8988T (cell line): ENCODE measurements around the gene TMEM30A.

ENCODE experiments used
- DNase-seq: peaks from one replicate; pipeline ENCODE4 v3.0.0; 2011

The TMEM30A gene

DNA sequence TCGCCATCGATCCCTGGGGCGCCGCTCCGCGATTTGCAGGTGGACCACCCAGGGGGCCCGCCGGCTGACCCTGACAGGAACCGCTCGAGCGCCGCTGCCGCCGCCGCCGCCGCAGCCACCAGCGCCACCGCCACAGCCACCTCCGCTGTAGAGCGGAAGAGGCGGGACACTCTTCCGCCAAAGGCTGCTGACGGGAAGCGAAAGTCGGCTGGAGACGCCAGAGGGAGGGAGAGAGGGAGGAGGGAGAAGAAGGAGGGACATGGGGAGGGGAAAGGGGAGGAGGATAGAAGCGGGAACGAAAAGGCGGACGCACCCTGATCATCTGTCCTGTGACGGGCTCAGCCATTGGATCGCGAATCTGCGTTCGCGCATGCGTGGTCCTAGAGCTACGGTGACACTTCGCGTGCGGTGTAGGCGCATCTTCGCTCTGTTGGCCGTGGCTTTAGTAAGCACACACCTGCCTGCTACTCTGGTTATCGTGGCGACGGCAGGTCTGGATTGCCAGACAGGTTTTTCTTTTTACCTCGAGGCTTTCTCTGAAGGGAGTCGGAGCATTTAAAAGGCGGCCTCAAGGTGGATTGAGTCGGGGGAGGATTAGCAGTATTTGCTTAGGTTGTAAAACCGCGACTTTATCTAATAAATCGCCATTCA, at the start of gene TMEM30A:
Gene TMEM30A, minus strand, starts transcription at position 161 of the 651 bp plus-strand sequence. Its CDS starts 154 bp downstream, at position 7.
- DNase-seq = peak; percentile 72

DNA sequence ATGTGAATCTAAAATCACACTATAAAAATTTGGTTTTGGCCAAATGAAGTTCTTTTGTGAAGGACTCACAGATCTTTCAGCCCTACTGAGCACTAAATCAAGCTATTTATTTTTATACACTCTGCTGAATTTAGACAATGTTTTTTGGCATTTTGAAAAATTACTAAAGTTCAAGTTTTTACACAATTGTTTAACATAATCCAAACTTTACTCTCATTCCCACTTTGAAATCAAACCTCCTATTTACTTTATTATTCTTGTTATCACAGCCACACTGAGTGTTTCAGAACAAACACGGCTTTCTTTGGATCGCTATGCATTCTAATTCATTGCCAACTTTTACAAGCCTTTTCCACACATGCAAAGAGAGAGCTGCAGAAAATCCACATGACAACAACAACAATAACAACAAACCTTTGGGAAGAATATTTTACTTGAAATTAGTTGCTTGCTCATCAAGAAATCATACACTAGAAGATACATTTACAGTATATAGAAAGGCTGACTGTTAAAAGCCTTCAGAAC, 49.1 kb upstream of the TMEM30A start:
- no peak for DNase-seq

DNA sequence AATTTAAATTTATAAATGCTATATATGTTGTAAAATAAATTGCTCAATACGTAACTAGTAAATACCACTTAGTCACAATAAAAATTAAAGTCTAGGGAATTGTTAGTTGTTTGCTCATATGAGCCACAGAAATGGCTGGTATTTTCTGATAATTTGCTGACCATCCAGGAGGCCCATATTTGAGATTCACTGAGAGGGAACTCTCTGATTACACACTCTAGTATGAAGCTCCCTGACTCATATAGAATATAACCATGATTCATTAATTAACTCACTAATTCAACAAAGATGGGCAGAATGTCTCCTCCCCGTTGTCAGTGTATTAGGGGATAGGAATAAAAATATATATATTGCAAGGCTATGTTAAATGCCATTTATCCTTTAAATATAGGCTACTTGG, 46.6 kb upstream of the TMEM30A start:
- no peak for DNase-seq

DNA sequence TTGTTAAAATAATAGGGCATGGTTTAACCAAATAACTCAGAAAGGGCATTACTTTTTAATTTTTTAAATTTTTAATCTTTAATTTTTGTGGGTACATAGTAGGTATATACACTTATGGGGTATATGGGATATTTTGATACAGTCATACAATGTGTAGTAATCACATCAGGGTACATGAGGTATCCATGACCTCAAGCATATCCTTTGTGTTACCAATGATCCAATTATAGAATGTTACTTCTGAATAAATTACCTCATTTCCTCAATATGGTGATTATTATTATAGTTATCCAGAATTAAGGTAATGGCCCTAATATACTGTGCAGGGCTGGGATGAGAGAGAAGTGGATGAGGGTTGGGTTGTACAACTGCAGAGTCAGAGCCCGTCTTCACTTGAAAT, 45.1 kb upstream of the TMEM30A start:
- no peak for DNase-seq

DNA sequence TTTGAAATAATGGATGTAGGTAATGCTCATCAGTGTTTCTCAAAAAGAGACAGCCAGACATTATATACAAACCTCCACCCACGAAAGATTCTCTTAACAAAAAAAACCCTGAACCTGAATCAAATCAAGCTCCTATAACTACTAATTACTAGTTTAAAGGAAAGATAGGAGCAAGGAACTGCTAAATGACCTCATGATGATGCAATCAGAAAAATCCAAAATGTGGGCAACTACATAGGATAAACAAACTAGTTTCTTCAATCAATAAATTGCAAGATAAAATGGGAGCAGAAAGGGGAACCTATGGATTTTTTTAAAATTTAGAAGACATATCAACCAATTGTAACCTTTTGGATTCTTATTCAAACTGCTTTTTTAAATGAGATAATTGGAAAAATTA, 43.2 kb upstream of the TMEM30A start:
- DNase-seq = no peak

DNA sequence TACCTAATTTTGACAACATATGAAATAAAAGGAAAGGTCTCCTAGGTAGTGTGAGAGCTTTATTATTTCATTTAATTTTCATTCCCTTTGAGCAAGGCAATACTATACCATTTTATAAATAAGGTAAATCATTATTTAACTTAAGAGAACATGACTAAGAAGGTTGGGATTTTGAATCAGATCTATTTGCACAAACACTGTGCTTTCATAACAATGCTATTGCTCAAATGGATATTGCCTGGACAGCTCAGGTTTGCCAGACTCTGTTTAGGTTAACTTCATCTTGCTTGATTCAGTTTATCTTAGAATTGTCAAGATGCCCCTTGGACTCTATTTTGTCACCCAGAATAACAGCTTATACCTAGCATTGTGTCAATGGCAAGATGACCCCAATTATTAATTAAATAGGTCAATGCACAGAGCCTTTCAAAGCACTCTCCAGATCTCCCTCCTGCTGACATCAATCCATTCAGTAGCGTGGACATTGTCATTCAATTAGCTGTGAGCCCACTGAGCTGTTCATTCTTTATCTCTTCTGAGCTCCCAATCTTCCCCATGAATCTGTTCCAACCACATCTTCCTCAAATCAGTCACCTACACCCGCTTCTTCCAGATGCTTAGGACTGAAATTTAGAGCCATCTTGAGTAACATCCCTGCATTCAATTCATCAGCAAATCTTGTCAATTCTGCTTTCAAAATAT, 42.1 kb upstream of the TMEM30A start:
- no peak for DNase-seq

DNA sequence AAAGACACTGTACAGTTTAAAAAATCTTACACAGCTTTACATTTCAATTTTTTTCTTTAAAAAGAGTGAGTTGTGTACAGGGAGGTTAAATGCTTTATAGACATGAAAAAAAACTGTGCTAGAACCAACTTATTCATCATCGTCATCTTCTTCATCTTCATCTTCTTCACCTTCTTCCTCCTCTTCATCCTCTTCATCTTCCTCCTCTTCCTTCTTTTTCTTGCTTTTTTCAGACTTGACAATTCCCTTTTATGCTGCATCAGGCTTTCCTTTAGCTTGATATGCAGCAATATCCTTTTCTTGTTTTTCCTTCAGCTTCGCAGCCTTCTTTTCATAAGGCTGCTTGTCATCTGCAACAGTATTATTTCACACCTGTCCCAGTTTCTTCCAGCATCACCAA, 34.3 kb upstream of the TMEM30A start:
- no peak for DNase-seq

DNA sequence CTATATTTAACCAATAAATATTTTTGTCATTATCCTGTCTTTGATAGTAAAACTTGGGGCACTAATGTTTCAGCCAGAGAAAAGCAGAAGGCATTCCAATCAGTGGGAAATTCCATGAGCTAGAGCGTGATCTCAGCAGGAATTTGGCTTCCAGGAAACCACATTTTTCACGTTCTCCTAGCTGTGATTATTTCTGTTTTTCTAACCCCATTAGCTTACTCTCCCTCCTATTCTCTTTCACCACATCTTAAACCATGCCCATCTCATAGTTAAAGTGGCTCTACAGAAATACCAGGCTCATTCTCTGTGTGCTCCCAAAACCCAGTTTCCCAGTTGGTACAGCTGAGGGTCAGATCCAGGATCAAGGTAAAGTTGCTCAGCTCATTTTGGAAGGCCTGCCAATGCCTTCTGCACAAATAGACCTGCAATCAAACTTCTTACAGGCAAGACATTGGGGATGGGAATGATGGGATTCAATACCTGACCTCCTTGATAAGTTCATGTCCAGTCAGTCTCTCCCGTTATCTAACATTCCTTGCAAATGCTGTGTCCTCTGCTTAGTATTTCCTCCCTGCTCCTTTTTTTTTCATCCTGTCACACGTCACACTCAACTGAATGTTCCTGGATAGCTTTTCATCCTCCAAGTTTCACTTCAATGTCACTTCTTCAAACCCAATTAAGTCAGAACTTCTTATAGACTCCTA, 33.1 kb upstream of the TMEM30A start:
- no peak for DNase-seq

DNA sequence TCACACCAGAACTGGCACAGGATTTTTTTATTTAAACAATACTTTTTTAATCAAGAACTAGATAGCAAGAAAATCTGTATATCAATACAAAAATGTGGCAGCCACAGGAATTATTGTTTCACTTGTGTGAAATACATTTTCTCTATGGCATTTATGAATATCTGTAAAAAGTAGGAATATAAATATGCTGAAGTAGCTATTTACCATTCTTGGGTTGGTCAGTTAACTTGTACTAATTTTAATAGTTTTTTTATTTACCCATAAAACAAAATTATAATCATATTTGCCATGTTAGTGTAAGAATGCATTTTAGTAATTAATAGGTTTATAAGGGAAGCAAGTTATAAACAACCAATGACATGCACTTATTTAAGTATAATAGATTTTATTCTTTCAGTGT, 31.4 kb upstream of the TMEM30A start:
- DNase-seq = no peak

DNA sequence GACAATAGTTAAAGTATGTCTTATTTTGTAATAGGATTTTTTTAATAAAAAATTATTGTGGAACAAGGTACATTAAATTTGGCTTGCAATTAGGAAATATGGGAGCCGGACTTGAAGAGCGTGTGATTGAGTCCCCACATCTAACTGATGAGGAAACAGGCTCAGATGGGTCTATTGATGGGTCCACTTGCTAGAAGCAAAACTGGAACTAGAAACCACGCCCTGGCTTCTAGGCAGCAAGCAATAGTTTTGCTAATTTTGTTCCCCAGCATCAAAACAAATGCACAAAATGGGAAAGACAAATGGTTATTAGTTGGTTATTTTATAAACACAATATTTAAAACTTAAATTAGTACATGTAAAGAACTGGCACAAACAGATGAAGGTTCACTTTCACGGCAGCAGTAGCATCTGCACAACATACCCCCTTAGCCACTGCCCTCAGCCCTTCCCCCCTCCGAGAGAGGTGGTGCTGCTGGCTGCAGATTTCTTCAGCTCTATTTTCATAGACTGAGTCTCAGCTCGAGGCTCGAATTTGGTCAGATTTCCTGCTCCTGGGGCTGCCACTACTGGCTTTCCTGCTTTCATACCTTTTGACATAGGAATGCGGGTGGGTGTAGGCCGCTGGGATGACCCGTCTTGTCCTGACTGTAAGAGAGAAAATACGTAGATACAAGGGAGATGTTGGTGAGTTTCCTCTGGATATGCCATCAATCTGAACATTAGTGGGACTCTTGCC, 23.8 kb upstream of the TMEM30A start:
- DNase-seq = no peak

DNA sequence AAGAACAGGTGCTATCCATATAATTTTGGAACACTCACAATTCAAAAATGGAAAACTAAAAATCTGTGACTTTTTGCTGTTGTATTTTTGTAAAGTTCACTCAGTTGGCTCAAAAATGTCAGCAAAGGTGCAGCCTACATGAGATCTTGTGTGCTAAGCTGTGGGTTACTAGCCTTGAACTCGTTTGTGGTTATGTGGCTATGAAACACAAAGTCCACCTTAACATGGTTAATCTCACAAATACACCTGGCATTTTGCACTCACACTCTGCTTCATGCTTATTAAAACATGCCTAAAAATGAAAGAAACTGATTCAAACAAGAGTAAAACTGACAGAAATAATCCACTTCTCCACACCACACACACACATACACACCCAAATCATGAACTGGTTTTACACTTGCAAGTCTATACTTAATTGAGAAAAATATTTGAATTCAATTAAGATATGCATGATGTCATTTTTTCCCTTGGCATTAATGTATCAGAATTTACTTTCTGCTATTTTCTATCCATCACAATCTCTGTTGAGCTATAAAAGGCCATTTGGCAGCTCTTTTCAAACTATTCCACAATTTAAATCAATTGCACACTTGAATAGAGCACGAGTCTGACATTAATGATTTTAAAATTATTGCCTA, 22.9 kb upstream of the TMEM30A start:
- DNase-seq = no peak

DNA sequence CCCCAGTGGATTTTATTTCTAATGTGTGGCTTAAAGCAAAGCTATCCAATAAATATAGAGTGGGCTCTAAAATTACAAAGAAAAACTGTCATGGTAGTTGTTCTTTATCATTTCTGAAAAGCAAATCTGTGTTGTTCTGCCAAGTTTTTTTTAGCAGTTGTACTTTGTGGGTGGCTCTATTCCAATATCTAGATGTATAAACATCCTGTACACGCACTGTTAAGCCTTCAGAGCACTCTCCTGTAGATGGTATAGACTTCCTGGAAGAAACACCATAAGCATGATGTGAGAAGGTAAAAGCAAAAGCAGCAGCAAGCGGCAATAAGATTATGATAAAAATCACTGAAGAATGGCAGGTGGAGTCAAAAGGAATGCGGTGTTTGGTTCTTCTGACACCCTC, 21.5 kb upstream of the TMEM30A start:
- DNase-seq = no peak

DNA sequence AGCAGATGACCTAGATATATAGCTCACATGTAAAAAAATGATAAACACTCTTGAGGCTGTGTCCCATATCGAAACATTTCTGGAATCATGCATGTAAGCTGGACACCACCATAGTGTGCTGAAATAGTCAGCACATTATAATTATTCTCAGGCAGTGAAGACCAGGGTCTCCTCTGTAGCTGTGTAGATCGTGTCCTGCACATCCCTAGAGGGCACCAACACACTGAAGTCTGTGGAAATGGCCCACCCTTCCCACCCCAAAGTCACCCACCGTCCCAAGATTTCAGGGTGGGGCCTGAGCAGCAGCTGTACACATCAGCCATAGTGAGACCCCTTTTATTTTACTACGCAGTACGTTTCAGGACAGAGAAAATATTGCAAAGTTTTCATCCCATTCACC, 21.0 kb upstream of the TMEM30A start:
- no peak for DNase-seq

DNA sequence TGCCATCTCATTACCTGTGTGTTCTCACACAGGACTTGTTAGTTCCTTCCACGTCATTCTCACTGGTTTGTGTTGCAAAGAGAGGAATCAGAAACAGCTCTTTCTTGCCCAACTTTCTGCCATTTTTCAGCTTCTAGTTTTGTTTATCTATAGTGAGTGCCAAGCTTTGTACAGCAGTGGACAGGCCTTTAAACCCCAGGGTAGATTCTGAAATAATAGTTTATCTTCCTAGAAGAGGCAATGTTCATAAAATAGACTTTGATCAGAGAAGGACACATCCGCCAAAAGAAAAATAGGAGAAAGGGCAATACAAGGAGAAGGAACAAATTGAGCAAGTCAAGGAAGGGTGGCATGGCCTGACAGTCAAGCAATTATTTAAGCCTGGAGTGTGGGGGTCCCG, 17.7 kb upstream of the TMEM30A start:
- DNase-seq = no peak

DNA sequence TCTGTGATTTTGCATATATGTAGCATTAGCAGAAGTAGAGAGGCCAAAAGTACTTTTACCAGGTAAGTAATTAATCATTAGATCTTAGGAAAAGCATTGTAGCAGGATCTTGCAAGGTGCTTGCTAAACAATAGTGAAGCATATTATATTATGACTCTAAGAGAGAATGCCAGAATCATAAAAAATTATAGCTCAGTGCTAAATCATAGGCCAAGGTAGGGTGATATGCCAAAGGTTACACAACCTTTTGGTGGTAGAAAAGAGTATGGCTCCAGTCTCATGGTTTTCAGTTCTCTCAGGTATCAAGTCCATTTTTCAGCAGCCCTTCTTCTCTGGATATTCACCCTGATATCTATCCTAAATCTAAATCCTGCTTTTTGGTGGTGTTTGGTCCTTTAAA, 16.9 kb upstream of the TMEM30A start:
- no peak for DNase-seq

DNA sequence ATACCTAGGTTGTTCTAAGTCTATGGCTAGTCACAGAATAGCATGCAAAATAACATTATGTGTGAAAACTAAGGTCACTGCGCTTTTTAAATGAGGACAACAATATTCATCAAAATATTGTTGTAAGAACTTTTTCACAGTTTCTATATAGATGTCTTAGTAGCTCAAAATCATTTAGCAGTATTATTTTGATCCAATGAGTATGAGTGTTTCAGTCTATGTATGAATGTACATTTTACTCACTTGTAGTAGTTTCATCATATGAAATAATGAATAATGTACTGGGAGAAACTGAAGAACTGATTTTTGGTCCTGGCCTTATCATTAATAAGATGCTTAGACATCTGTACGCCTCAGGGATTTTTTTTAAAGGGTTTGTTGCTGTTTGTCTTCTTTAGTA, 16.5 kb upstream of the TMEM30A start:
- no peak for DNase-seq

DNA sequence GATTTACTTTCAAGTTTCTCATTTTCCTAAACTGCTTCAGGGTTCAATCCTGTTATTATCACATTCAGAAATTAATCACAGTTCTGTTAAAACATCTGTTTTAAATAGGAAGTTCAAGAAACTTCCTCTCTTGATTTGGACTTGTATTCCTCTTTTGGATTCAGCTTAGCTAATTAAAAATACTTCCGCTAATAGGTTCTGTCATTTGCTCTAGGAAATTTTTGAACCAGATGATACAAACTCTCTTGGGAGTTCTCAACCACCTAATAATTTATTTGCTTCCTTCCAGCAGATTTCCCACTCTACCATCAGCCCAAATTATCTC, 15.9 kb upstream of the TMEM30A start:
- no peak for DNase-seq

DNA sequence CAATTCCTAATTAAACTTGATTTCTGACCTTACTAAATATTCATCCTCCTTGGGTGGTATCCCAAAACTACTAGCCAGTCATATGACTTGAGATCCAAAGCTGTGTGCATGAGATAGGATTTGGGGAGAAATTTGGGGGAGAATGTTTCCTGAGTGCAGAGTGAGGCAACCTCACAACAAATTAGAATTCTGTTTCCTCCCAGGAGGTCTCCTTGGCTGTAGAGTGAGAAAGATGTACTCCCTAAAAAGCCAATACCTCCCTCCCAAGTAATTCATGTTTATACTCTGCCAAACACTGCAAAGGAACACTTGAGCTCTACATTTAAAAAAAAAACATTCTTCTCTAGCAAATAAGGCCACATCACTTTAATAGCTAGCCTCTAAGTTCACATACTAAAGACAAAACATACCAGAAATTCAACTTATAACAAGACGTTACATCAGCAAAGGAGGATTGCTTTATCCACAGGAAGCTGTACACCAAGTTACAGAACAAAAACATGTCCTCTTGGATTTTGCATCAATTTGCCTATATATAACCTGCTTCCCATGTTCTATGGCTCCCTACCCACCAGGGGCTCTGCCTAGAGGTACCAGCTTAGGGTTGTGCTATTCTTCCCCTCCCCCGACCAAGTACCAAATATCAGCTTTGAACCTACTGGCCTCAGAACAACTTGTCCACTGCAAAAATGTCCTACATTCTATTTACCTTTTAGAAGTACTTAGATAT, 15.4 kb upstream of the TMEM30A start:
- no peak for DNase-seq

DNA sequence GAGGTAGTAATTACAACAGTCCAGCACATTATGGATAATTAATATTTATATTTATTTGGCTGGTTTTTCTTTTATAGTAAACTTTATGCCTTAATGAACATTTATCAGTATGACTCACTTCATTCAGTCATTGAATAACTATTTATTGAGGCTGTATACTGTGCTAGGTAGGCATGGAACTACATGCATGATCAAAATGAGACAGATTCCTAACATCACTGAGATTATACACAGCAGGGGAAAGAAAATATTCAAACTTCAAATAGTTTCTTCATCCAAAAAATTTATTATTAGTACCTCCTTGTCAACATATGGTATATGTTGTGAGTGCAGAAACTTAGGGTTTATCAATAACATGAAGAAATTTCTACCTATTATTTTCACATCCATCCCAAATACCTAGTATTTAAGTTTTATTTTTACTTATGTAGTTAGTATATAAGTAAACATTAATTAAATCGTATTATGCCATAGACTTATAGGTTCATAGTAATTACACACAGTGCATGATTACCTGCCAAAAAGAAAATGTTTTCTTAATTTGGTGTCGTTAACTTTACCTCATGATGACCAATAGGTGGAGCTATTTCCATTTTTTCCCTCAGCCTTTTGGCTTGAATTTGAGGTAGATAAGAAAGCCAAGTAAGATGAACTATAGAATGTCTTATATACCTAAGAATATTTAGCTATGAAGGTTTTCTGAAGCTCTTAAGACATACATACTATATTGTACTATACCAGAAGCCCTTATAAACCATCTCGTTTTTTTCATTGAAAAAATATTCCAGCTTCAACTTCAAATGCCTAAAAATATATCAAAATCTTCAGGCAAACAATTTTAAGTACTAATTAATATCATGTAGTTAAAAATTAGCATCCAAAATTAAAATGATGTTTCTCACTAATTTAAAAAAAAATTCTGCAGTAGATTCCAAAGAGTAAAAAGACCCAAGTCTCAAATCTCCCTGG, 12.5 kb upstream of the TMEM30A start:
- DNase-seq = no peak

DNA sequence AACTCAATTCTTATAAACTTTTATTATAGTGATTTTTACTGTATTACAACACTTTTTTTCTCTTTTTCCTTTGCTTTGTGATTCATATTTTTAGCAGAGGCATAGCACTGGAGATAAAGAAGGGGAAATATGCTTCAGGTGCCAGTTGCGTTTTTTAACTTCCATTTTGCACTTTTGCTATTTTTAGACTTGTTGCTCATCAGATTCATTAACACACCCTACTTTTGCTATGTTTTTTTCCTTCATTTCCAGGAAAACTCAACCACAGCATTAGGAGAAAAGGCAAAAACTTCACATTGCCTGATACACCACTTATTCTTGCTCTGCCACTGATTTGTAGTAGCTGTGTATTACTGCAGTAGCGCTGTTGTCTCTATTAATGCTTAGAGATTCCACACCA, 8.0 kb upstream of the TMEM30A start:
- DNase-seq = no peak

DNA sequence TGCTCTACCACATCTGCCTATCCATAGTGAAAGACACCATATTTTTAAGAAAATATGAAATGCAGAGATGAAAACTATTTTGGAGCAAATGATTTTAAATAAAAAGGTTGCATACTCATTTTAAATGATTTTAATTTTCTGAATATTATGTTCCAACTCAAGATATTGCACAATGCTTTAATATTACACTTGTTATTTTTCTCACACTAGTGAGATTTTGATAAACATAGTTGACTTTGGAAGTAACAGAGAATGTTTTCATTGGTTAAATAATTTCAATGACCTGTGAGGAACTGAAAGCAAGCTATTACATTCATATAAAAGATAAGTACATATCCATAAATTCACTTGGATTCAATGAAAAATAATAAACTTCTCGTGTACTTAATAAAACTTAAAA, 7.2 kb upstream of the TMEM30A start:
- DNase-seq = no peak
